Prostate gland (tissue), 2 donors: ENCODE measurements around the gene LDHD.

ENCODE experiments used
- CTCF ChIP-seq, 4 experiments: fragments of 200-600 bp in 2 of 4; fragments of 450-650 bp in 2 of 4; sonication (generic) in 2 of 4; IDR thresholded peaks; 1 replicate in 3 of 4; 2 replicates in 1 of 4; pipeline ENCODE4 v1.5.1; 2016 to 2019; ENCODE audit warnings: antibody characterized with exemption in 4 of 4, mild to moderate bottlenecking in 2 of 4, moderate library complexity in 2 of 4
- POLR2A ChIP-seq: fragments of 450-650 bp; IDR thresholded peaks from one replicate; pipeline ENCODE4 v1.6.1; 2016; ENCODE audit warnings: antibody characterized with exemption, mild to moderate bottlenecking
- POLR2AphosphoS5 ChIP-seq: sonication (generic); formaldehyde crosslinking; IDR thresholded peaks from one replicate; pipeline ENCODE4 v1.6.1; 2017; ENCODE audit warnings: antibody characterized with exemption

- TF ChIP-seq POLR2AphosphoS5 (peak; percentile 93), CTCF (IDR thresholded peaks at IDR 0.05) (peak; percentile 27 to 68 (median 56)), POLR2A (no peak)
Measured at GRCh38 chr16:75096656-75097055, 19.9 kb downstream of the LDHD start.
